HCT116 (cell line): ENCODE results near the gene KCNG1. TPM values are rescaled to one million over a fixed set of nuclear protein-coding genes. Genes with fewer than 3 reads are reported as not detected.

Experiments used
- ATAC-seq: fragments of 200-7000 bp; cut with Tn5 transposase; 2 replicates; pipeline ENCODE4 v1.9.1; 2020; ENCODE audit warnings: mild to moderate bottlenecking, moderate library complexity
- BruUV-seq: library from RNA; stranded (reverse); fragments of 400-500 nt; replicated peaks from 2 replicates; lab custom pipeline; 2021; lab: Mats Ljungman, UMichigan
- CTCF ChIA-PET: fragments of 300-600 bp; sonication (Branson Sonifier 250); formaldehyde crosslinking; loops from one replicate; lab custom pipeline; 2021; ENCODE audit warnings: antibody characterized with exemption; lab: Charles Lee
- POLR2A ChIA-PET: fragments of 300-600, 350-600 bp; sonication (Branson Sonifier 250); formaldehyde crosslinking; loops from one replicate; lab custom pipeline; 2021; ENCODE audit warnings: antibody characterized with exemption; lab: Charles Lee
- RAD21 ChIA-PET, 2 experiments: fragments of 300-600 bp; sonication (Branson Sonifier 250); formaldehyde crosslinking; loops; one replicate each; lab custom pipeline; 2023; ENCODE audit warnings: low total read pairs in 2 of 2; ENCODE audit not compliant: uncharacterized antibody in 2 of 2, unreplicated experiment in 2 of 2, low non-redundant PET in 1 of 2; lab: Charles Lee
- DNase-seq: peaks from one replicate; pipeline ENCODE4 v3.0.0-alpha.2; 2010; ENCODE audit warnings: low read depth, low spot score
- H2AFZ ChIP-seq: fragments of 200-600 bp; shearing (Covaris generic), sonication (generic); 2 replicates; pipeline ENCODE4 v1.6.1; 2017; ENCODE audit warnings: low read depth, mixed run types, mixed read lengths, antibody characterized with exemption, low read length; ENCODE audit not compliant: poor library complexity, severe bottlenecking
- H3K27ac ChIP-seq: 2 replicates; pipeline ENCODE4 v1.5.1; 2012; ENCODE audit warnings: low read depth, low read length
- H3K27me3 ChIP-seq: fragments of 200-600 bp; sonication (generic); 2 replicates; pipeline ENCODE4 v1.6.1; 2016; ENCODE audit warnings: mixed run types, low read length, mixed read lengths; ENCODE audit not compliant: insufficient read depth
- H3K36me3 ChIP-seq, 2 experiments: fragments of 200-500 bp in 1 of 2; fragments of 200-600 bp in 1 of 2; sonication (Bioruptor generic) in 1 of 2; sonication (generic) in 1 of 2; 2 replicates each; pipeline versions ENCODE4 v1.5.1 to v1.6.1; 2014 to 2016; ENCODE audit warnings: low read length in 2 of 2, inconsistent platforms in 1 of 2, mixed read lengths in 1 of 2, mixed run types in 1 of 2; ENCODE audit not compliant: insufficient read depth in 2 of 2, control insufficient read depth in 1 of 2
- H3K4me1 ChIP-seq, 2 experiments: fragments of 200-600 bp in 1 of 2; sonication (generic) in 1 of 2; 2 replicates each; pipeline versions ENCODE4 v1.5.1 to v1.6.1; 2012 to 2017; ENCODE audit warnings: low read length in 2 of 2, inconsistent platforms in 1 of 2, mild to moderate bottlenecking in 1 of 2, mixed read lengths in 1 of 2, mixed run types in 1 of 2, moderate library complexity in 1 of 2; ENCODE audit not compliant: insufficient read depth in 2 of 2, control insufficient read depth in 1 of 2
- H3K4me2 ChIP-seq: fragments of 200-600 bp; sonication (generic); 2 replicates; pipeline ENCODE4 v1.6.1; 2017; ENCODE audit warnings: mixed run types, low read length, mixed read lengths
- H3K4me3 ChIP-seq, 2 experiments: fragments of 200-600 bp in 1 of 2; sonication (generic) in 1 of 2; replicated peaks in 1 of 2; 2 replicates each; pipeline ENCODE4 v1.5.1; 2011 to 2016; ENCODE audit warnings: low read length in 2 of 2, control low read depth in 1 of 2, low read depth in 1 of 2, mild to moderate bottlenecking in 1 of 2, mixed read lengths in 1 of 2, mixed run types in 1 of 2
- H3K79me2 ChIP-seq: fragments of 200-600 bp; sonication (generic); 2 replicates; pipeline ENCODE4 v1.6.1; 2017; ENCODE audit warnings: mild to moderate bottlenecking, mixed run types, low read length, moderate library complexity, mixed read lengths; ENCODE audit not compliant: insufficient read depth
- H3K9ac ChIP-seq: fragments of 200-600 bp; sonication (generic); 2 replicates; pipeline ENCODE4 v1.6.1; 2016; ENCODE audit warnings: low read length, mixed read lengths
- H3K9me2 ChIP-seq: fragments of 200-600 bp; sonication (generic), shearing (Covaris generic); 2 replicates; pipeline ENCODE4 v1.6.1; 2017; ENCODE audit warnings: mixed run types, mild to moderate bottlenecking, moderate library complexity; ENCODE audit not compliant: insufficient read depth
- H3K9me3 ChIP-seq, 2 experiments: fragments of 200-500 bp in 1 of 2; fragments of 200-600 bp in 1 of 2; sonication (Bioruptor generic) in 1 of 2; sonication (generic) in 1 of 2; 2 replicates each; pipeline ENCODE4 v1.6.1; 2014 to 2017; ENCODE audit warnings: low read length in 2 of 2, mixed read lengths in 2 of 2, inconsistent platforms in 1 of 2, low read depth in 1 of 2, mild to moderate bottlenecking in 1 of 2, mixed run types in 1 of 2, moderate library complexity in 1 of 2; ENCODE audit not compliant: control insufficient read depth in 1 of 2, insufficient read depth in 1 of 2
- H4K20me1 ChIP-seq: fragments of 200-600 bp; sonication (generic), shearing (Covaris generic); 2 replicates; pipeline ENCODE4 v1.6.1; 2017; ENCODE audit warnings: mixed run types, mild to moderate bottlenecking, moderate library complexity; ENCODE audit not compliant: insufficient read depth
- CTCF ChIP-seq, 3 experiments: fragments of 200-600 bp in 1 of 3; sonication (generic) in 1 of 3; IDR thresholded peaks in 2 of 3; conservative IDR thresholded peaks in 1 of 3; 2 replicates each; pipeline ENCODE4 v1.5.1; 2012 to 2017; ENCODE audit warnings: low read depth in 2 of 3, low read length in 2 of 3, antibody characterized with exemption in 1 of 3, borderline replicate concordance in 1 of 3, control low read depth in 1 of 3, mild to moderate bottlenecking in 1 of 3, mixed read lengths in 1 of 3, mixed run types in 1 of 3, moderate library complexity in 1 of 3; ENCODE audit not compliant: insufficient read depth in 1 of 3
- EZH2phosphoT487 ChIP-seq: fragments of 200-600 bp; IDR thresholded peaks from 2 replicates; pipeline ENCODE4 v1.6.1; 2018; ENCODE audit warnings: antibody characterized with exemption, borderline replicate concordance
- FOSL1 ChIP-seq: IDR thresholded peaks from 2 replicates; pipeline ENCODE4 v1.6.1; 2012; ENCODE audit warnings: low read depth
- RAD21 ChIP-seq: IDR thresholded peaks from 2 replicates; pipeline ENCODE4 v1.6.1; 2012; ENCODE audit warnings: low read depth, mild to moderate bottlenecking
- SIN3A ChIP-seq: IDR thresholded peaks from 2 replicates; pipeline ENCODE4 v1.6.1; 2012; ENCODE audit warnings: low read depth
- TCF7L2 ChIP-seq: IDR thresholded peaks from 2 replicates; pipeline ENCODE4 v1.7.0; 2011; ENCODE audit warnings: borderline replicate concordance, inconsistent platforms; ENCODE audit not compliant: insufficient read depth, insufficient read length; ENCODE audit errors: extremely low read depth
- YY1 ChIP-seq: IDR thresholded peaks from 2 replicates; pipeline ENCODE4 v1.6.1; 2011; ENCODE audit warnings: low read length, low read depth, moderate library complexity, mild to moderate bottlenecking; ENCODE audit not compliant: insufficient replicate concordance; ENCODE audit errors: extremely low read depth
- ZFX ChIP-seq: fragments of 450-650 bp; IDR thresholded peaks from 2 replicates; pipeline ENCODE4 v1.6.1; 2017
- ZNF274 ChIP-seq: fragments of 200-500 bp; sonication (Bioruptor generic); IDR thresholded peaks from 2 replicates; pipeline ENCODE4 v1.6.1; 2014; ENCODE audit warnings: mild to moderate bottlenecking, low read depth, low read length, inconsistent platforms
- intact Hi-C: fragments of 100-400 bp; cut with micrococcal nuclease; formaldehyde crosslinking; loops from 2 replicates; pipeline ENCODE4 v1.10.0; 2022
- total RNA-seq: library from RNA; stranded (reverse); gene quantifications from one replicate; pipeline ENCODE4 v1.2.1, GENCODE V29; 2021; ENCODE audit not compliant: unreplicated experiment
- TF ChIP-seq, protein P1 (sequence below): IDR thresholded peaks from 2 replicates; pipeline ENCODE4 v1.6.1; 2012

KCNG1 gene
- total RNA-seq, 1 experiment from 2014 or later = 54.6 TPM

DNA sequence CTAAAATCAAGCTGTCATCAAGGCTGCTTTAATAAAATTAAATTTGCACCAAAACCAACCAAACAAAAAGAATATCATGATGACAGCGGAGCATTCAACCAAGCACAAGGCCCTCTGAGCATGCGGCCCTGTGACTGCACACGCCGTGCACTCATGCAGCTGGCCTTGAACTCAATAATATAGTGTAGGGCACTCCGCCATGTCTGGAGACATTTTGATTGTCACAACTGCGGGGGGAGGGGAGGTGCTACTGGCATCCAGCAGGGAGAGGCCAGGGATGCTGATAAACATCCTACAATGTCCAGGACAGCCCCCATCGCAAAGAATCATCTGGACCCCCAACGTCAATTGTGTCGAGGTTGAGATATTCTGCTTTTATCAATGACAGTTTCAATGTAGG lies 54.6 kb downstream of the KCNG1 start:
- no peak overlapping the region for H2AFZ ChIP-seq
- H3K79me2 ChIP-seq = no peaks in the 10 kb centered on the region
- no peaks in the 10 kb centered on the region for H3K4me1 ChIP-seq
- H3K9ac ChIP-seq = no peak overlapping the region
- no peaks in the 10 kb centered on the region for H3K36me3 ChIP-seq
- H4K20me1 ChIP-seq = no peaks in the 10 kb centered on the region
- no peaks in the 10 kb centered on the region for H3K27me3 ChIP-seq
- H3K27ac ChIP-seq = no peak overlapping the region
- CTCF ChIA-PET = interaction anchor here (0.9 kb wide), 1 partner anchor 20 kb away, joined by 3 read pairs; no protein-coding TSS in a partner anchor
- no peak overlapping the region for H3K4me3 ChIP-seq
- DNase-seq (no peak), ATAC-seq (no peak)
- no peak overlapping the region for H3K4me2 ChIP-seq
- RAD21 ChIA-PET = no interaction called here
- no peaks in the 10 kb centered on the region for H3K9me2 ChIP-seq
- no TSS peak for BruUV-seq
- POLR2A ChIA-PET = no interaction called here
- H3K9me3 ChIP-seq = no peaks in the 10 kb centered on the region
- no peak for TF ChIP-seq SIN3A
- no peak for TF ChIP-seq RAD21
- no peak for TF ChIP-seq EZH2phosphoT487
- no peak for TF ChIP-seq CTCF (IDR thresholded peaks at IDR 0.05 in 2 of 3, conservative IDR thresholded peaks at IDR 0.05 in 1 of 3; ENCODE audit: borderline replicate concordance in 1 of 3, insufficient read depth in 1 of 3, low read depth in 2 of 3, low read length in 2 of 3)
- TF ChIP-seq FOSL1 = no peak
- TF ChIP-seq ZNF274 = no peak
- TF ChIP-seq YY1 = no peak
- no peak for TF ChIP-seq ZFX
- TF ChIP-seq, protein P1, sequence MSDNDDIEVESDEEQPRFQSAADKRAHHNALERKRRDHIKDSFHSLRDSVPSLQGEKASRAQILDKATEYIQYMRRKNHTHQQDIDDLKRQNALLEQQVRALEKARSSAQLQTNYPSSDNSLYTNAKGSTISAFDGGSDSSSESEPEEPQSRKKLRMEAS = no peak
- no peak for TF ChIP-seq TCF7L2
- intact Hi-C loops = no loop called here
